HEK293 (cell line): ENCODE measurements around the gene CLNS1A.

Source experiments
- CTCF ChIA-PET: fragments of 350-600 bp; formaldehyde crosslinking; extraction: SDS; loops from one replicate; lab custom pipeline; 2021; ENCODE audit warnings: antibody characterized with exemption; lab: Yijun Ruan, JAX
- POLR2A ChIA-PET: fragments of 300-600 bp; formaldehyde crosslinking; extraction: SDS; loops from one replicate; lab custom pipeline; 2020; ENCODE audit warnings: antibody characterized with exemption, inconsistent platforms; lab: Yijun Ruan, JAX
- H3K27ac ChIP-seq: fragments of 200-500 bp; sonication (Bioruptor generic); 2 replicates; pipeline ENCODE4 v1.5.1; 2014; ENCODE audit warnings: low read depth, low read length, control low read depth, inconsistent platforms; ENCODE audit errors: extremely low read depth
- H3K36me3 ChIP-seq, 2 experiments: fragments of 200-500 bp in 1 of 2; sonication (Bioruptor generic) in 1 of 2; 1 replicate in 1 of 2; 2 replicates in 1 of 2; pipeline ENCODE4 v1.5.1; 2014 to 2017; ENCODE audit warnings: inconsistent platforms in 2 of 2, low read length in 2 of 2; ENCODE audit not compliant: control insufficient read depth in 2 of 2, insufficient read depth in 1 of 2
- H3K4me1 ChIP-seq: fragments of 200-500 bp; sonication (Bioruptor generic); 2 replicates; pipeline ENCODE4 v1.5.1; 2014; ENCODE audit warnings: mild to moderate bottlenecking, low read length, inconsistent platforms; ENCODE audit not compliant: control insufficient read depth, insufficient read depth
- H3K4me3 ChIP-seq: 2 replicates; pipeline ENCODE4 v1.5.1; 2011; ENCODE audit warnings: low read depth, mild to moderate bottlenecking, control low read depth, low read length, moderate library complexity
- H3K9me3 ChIP-seq: fragments of 200-500 bp; sonication (Bioruptor generic); 2 replicates; pipeline ENCODE4 v1.5.1; 2014; ENCODE audit warnings: low read depth, low read length, inconsistent platforms; ENCODE audit not compliant: control insufficient read depth, insufficient read depth
- GLI4 ChIP-seq: fragments of 450-650 bp; formaldehyde crosslinking; IDR thresholded peaks from 2 replicates; pipeline ENCODE4 v1.5.1; 2016; ENCODE audit warnings: missing biosample characterization, missing genetic modification characterization
- IKZF3 ChIP-seq: fragments of 450-650 bp; IDR thresholded peaks from 2 replicates; pipeline ENCODE4 v1.5.0; 2018; ENCODE audit warnings: missing biosample characterization, mild to moderate bottlenecking, missing genetic modification characterization, moderate library complexity
- PATZ1 ChIP-seq: fragments of 450-650 bp; formaldehyde crosslinking; IDR thresholded peaks from 2 replicates; pipeline ENCODE4 v1.5.1; 2016; ENCODE audit warnings: missing biosample characterization, missing genetic modification characterization
- PRDM4 ChIP-seq: fragments of 450-650 bp; formaldehyde crosslinking; IDR thresholded peaks from 2 replicates; pipeline ENCODE4 v1.5.1; 2017; ENCODE audit warnings: missing biosample characterization, missing genetic modification characterization
- SCRT2 ChIP-seq: fragments of 450-650 bp; formaldehyde crosslinking; IDR thresholded peaks from 2 replicates; pipeline ENCODE4 v1.5.1; 2016; ENCODE audit warnings: missing biosample characterization, missing genetic modification characterization
- SP2 ChIP-seq: fragments of 450-650 bp; formaldehyde crosslinking; IDR thresholded peaks from 2 replicates; pipeline ENCODE4 v1.5.1; 2016; ENCODE audit warnings: missing biosample characterization, missing genetic modification characterization
- TCF7L2 ChIP-seq: IDR thresholded peaks from 2 replicates; pipeline ENCODE4 v1.6.1; 2011; ENCODE audit warnings: low read depth, mild to moderate bottlenecking, inconsistent platforms, low read length, moderate library complexity, borderline replicate concordance
- TRIM28 ChIP-seq: IDR thresholded peaks from 2 replicates; pipeline ENCODE4 v1.6.1; 2011; ENCODE audit warnings: low read length, control low read depth, borderline replicate concordance
- WT1 ChIP-seq: fragments of 450-650 bp; formaldehyde crosslinking; IDR thresholded peaks from 2 replicates; pipeline ENCODE4 v1.5.1; 2016; ENCODE audit warnings: missing biosample characterization, missing genetic modification characterization
- YY1 ChIP-seq: fragments of 450-650 bp; formaldehyde crosslinking; IDR thresholded peaks from 2 replicates; pipeline ENCODE4 v1.5.1; 2018; ENCODE audit warnings: missing biosample characterization, missing genetic modification characterization
- ZBTB21 ChIP-seq: fragments of 450-650 bp; formaldehyde crosslinking; IDR thresholded peaks from 2 replicates; pipeline ENCODE4 v1.5.1; 2017; ENCODE audit warnings: missing biosample characterization, missing genetic modification characterization
- ZBTB6 ChIP-seq: fragments of 450-650 bp; formaldehyde crosslinking; IDR thresholded peaks from 2 replicates; pipeline ENCODE4 v1.5.1; 2017; ENCODE audit warnings: missing biosample characterization, missing genetic modification characterization
- ZFHX2 ChIP-seq: fragments of 450-650 bp; formaldehyde crosslinking; conservative IDR thresholded peaks from 2 replicates; pipeline ENCODE4 v1.5.1; 2016; ENCODE audit warnings: missing biosample characterization, missing genetic modification characterization
- ZIC2 ChIP-seq: fragments of 450-650 bp; formaldehyde crosslinking; IDR thresholded peaks from 2 replicates; pipeline ENCODE4 v1.5.1; 2016; ENCODE audit warnings: missing biosample characterization, missing genetic modification characterization
- ZNF138 ChIP-seq: fragments of 450-650 bp; formaldehyde crosslinking; IDR thresholded peaks from 2 replicates; pipeline ENCODE4 v1.5.1; 2016; ENCODE audit warnings: missing biosample characterization, missing genetic modification characterization, borderline replicate concordance
- ZNF140 ChIP-seq: fragments of 450-650 bp; formaldehyde crosslinking; IDR thresholded peaks from 2 replicates; pipeline ENCODE4 v1.5.1; 2016; ENCODE audit warnings: missing biosample characterization, missing genetic modification characterization
- ZNF2 ChIP-seq: fragments of 450-650 bp; formaldehyde crosslinking; IDR thresholded peaks from 2 replicates; pipeline ENCODE4 v1.5.1; 2016; ENCODE audit warnings: missing biosample characterization, missing genetic modification characterization
- ZNF248 ChIP-seq: fragments of 450-650 bp; formaldehyde crosslinking; IDR thresholded peaks from 2 replicates; pipeline ENCODE4 v1.5.1; 2017; ENCODE audit warnings: missing biosample characterization, missing genetic modification characterization
- ZNF302 ChIP-seq: fragments of 450-650 bp; formaldehyde crosslinking; IDR thresholded peaks from 2 replicates; pipeline ENCODE4 v1.5.1; 2016; ENCODE audit warnings: missing biosample characterization, missing genetic modification characterization, low read depth
- ZNF354C ChIP-seq: fragments of 450-650 bp; formaldehyde crosslinking; IDR thresholded peaks from 2 replicates; pipeline ENCODE4 v1.5.1; 2016; ENCODE audit warnings: missing biosample characterization, missing genetic modification characterization, low read depth, borderline replicate concordance
- ZNF473 ChIP-seq: fragments of 450-650 bp; formaldehyde crosslinking; IDR thresholded peaks from 2 replicates; pipeline ENCODE4 v1.5.1; 2017; ENCODE audit warnings: missing biosample characterization, missing genetic modification characterization
- ZNF48 ChIP-seq: fragments of 450-650 bp; formaldehyde crosslinking; IDR thresholded peaks from 2 replicates; pipeline ENCODE4 v1.5.1; 2016; ENCODE audit warnings: missing biosample characterization, missing genetic modification characterization
- ZNF555 ChIP-seq: fragments of 450-650 bp; formaldehyde crosslinking; conservative IDR thresholded peaks from 2 replicates; pipeline ENCODE4 v1.5.1; 2017; ENCODE audit warnings: missing biosample characterization, mild to moderate bottlenecking, missing genetic modification characterization, inconsistent platforms
- ZNF580 ChIP-seq: fragments of 450-650 bp; formaldehyde crosslinking; IDR thresholded peaks from 2 replicates; pipeline ENCODE4 v1.5.1; 2016; ENCODE audit warnings: missing biosample characterization, missing genetic modification characterization
- ZNF600 ChIP-seq: fragments of 450-650 bp; formaldehyde crosslinking; IDR thresholded peaks from 2 replicates; pipeline ENCODE4 v1.5.1; 2016; ENCODE audit warnings: missing biosample characterization, missing genetic modification characterization
- ZNF624 ChIP-seq: fragments of 450-650 bp; formaldehyde crosslinking; IDR thresholded peaks from 2 replicates; pipeline ENCODE4 v1.5.1; 2017; ENCODE audit warnings: missing biosample characterization, missing genetic modification characterization
- ZSCAN18 ChIP-seq: fragments of 450-650 bp; formaldehyde crosslinking; IDR thresholded peaks from 2 replicates; pipeline ENCODE4 v1.5.1; 2016; ENCODE audit warnings: missing biosample characterization, missing genetic modification characterization
- ZSCAN5A ChIP-seq: fragments of 450-650 bp; formaldehyde crosslinking; IDR thresholded peaks from 2 replicates; pipeline ENCODE4 v1.5.1; 2016; ENCODE audit warnings: missing biosample characterization, missing genetic modification characterization

Gene CLNS1A

GRCh38 chr11:77656362-77656761 is 18.8 kb upstream of the CLNS1A start:
- ChIA-PET CTCF (no interaction called here), POLR2A (interaction anchor here (0.7 kb wide), 1 partner anchor 19 kb away, joined by 3 read pairs; the partner anchor contains the start of gene CLNS1A)
- Histone ChIP-seq H3K36me3 (no peaks in the 10 kb centered on the region), H3K27ac (no peak overlapping the region), H3K9me3 (no peaks in the 10 kb centered on the region), H3K4me1 (no peaks in the 10 kb centered on the region), H3K4me3 (no peak overlapping the region)
- no peak for TF ChIP-seq YY1 (tag by site-specific recombination)
- TF ChIP-seq ZSCAN18 (tag by site-specific recombination), result no peak
- no peak for TF ChIP-seq SP2 (tag by site-specific recombination)
- TF ChIP-seq ZNF580 (tag by site-specific recombination), result no peak
- TF ChIP-seq ZNF138 (tag by site-specific recombination), result no peak
- TF ChIP-seq ZNF2, result no peak
- TF ChIP-seq ZNF354C, result no peak
- no peak for TF ChIP-seq ZSCAN5A (tag by site-specific recombination)
- no peak for TF ChIP-seq ZNF473 (tag by site-specific recombination)
- TF ChIP-seq ZNF48 (tag by site-specific recombination), result no peak
- TF ChIP-seq IKZF3 (tag by site-specific recombination), result no peak
- TF ChIP-seq ZBTB21 (tag by site-specific recombination), result no peak
- no peak for TF ChIP-seq SCRT2 (tag by site-specific recombination)
- TF ChIP-seq ZNF555 (tag by site-specific recombination), result no peak
- TF ChIP-seq WT1 (tag by site-specific recombination), result no peak
- TF ChIP-seq ZNF600 (tag by site-specific recombination), result no peak
- TF ChIP-seq ZBTB6 (tag by site-specific recombination), result no peak

- POLR2A ChIA-PET, result no interaction called here
- Histone ChIP-seq H3K4me1 (no peaks in the 10 kb centered on the region), H3K36me3 (no peaks in the 10 kb centered on the region), H3K9me3 (no peaks in the 10 kb centered on the region), H3K4me3 (no peak overlapping the region), H3K27ac (no peak overlapping the region)
- CTCF ChIA-PET, result interaction anchor here (0.7 to 0.8 kb wide), 2 partner anchors 34 to 37 kb away, joined by 3 read pairs; no protein-coding TSS in a partner anchor
- no peak for TF ChIP-seq ZNF140 (tag by site-specific recombination)
- TF ChIP-seq ZNF624, result no peak
- TF ChIP-seq ZNF248 (tag by site-specific recombination), result no peak
- no peak for TF ChIP-seq PATZ1 (tag by site-specific recombination)
- TF ChIP-seq ZNF580 (tag by site-specific recombination), result no peak
- TF ChIP-seq TCF7L2, result no peak
- TF ChIP-seq ZNF302 (tag by site-specific recombination), result no peak
- no peak for TF ChIP-seq ZIC2 (tag by site-specific recombination)
- no peak for TF ChIP-seq TRIM28
- no peak for TF ChIP-seq ZFHX2
- TF ChIP-seq PRDM4 (tag by site-specific recombination), result no peak
- TF ChIP-seq GLI4 (tag by site-specific recombination), result no peak
Observed at GRCh38 chr11:77654770-77655434, 17.3 kb upstream of the CLNS1A start.
